UCSD-AML1 (cell line): ENCODE data around the gene MRPL20.
A peak's percentile ranks its signal among the peaks of the same experiment; 100 is the strongest.
"Not testable (repeated sequence)": the region's sequence is repeated elsewhere in the genome, so short reads cannot be mapped to it uniquely, and the experiment has no call there.

ENCODE experiments used
- DNase-seq: peaks from one replicate; lab custom pipeline; 2025; ENCODE audit not compliant: unreplicated experiment; lab: John Stamatoyannopoulos, UW

The MRPL20 gene

DNA sequence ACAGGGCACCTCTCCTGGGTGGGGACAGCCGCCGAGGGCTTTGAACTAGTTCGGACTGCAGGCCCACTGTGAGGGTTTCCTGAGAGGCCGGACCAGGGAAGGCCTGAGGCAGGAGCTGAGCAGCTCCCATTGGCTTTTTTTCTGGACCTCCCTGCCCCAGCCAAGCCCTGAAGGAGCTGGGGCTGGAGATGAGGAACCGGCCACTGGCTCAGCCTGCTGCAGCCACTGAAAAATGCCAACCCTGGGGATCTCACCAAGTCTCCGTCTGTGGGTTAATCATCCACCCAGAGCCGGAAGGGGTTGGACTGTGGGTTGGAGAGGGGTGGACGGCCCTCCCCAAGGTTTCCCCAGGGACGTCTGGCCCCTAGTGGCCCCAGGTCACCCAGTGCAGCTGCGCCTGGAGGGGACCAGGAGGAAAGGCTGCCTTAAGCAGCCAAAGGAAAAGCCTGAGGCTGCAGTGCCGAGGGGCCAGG lies 30.8 kb upstream of the MRPL20 start:
- peak; percentile 87 for DNase-seq

DNA sequence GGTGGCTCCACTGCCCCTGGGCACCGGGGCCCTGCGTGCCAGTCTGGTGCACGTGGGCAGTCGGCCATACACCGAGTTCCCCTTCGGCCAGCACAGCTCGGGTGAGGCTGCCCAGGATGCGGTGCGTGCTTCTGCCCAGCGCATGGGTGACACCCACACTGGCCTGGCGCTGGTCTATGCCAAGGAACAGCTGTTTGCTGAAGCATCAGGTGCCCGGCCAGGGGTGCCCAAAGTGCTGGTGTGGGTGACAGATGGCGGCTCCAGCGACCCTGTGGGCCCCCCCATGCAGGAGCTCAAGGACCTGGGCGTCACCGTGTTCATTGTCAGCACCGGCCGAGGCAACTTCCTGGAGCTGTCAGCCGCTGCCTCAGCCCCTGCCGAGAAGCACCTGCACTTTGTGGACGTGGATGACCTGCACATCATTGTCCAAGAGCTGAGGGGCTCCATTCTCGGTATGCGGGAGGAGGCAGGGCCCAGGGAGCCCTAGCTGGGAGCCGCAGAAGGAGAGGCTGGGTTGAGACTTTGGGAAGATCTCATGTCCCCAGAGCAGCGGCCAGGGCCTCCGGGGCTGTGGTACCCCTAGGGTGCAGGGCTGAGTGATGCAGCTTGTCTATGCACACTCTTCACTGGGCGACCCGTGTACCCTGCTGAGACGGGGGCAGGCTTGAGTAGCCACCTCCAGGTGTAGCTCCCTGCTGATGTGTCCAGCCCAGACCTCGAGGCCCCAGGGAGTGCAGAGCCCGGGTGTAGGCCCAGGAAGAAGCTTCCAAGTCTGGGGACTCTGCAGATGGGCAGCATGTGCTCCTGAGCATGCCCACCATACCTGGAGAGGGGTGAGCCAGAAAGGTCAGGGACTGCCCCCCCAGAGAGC lies 30.2 kb upstream of the MRPL20 start:
- DNase-seq: no peak

- DNase-seq: no peak
These were observed 29.5 kb upstream of the MRPL20 start for GRCh38 chr1:1436630-1437032.

DNA sequence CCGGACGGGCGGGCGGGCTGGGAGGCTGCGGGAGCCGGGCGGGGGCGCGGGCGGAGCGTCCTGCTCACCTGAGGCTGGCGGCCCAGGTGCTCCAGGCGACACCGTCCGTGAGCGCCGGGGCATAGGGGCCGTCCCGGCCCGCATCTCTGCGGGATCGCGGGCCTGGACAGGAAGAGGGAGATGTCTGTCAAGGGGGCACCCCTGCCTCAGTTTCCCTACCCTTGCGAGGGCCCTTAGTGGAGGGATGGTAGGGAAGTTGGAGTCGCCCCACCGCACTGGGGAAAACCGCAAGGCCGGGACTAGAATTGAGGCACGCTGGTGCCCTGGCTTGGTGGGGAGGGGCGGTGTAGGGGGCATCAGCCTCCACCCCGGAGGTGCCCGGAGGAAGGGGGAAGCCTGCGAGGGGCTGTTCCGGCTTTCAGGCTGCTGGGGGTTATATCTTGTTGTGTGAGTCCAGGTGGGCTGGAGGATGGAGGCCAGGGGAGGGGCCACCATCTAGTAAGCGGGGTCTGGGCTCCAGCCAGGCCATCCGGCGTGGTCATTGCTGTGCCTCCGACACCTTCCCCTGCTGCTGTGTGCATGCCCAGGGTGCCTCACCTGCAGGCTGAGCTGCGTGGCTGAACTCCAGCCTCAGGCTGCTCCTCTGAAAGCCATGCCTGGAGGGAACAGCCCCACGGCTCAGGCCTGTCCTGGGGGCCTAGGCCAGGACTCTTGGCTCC lies 29.0 kb upstream of the MRPL20 start:
- no peak for DNase-seq

DNA sequence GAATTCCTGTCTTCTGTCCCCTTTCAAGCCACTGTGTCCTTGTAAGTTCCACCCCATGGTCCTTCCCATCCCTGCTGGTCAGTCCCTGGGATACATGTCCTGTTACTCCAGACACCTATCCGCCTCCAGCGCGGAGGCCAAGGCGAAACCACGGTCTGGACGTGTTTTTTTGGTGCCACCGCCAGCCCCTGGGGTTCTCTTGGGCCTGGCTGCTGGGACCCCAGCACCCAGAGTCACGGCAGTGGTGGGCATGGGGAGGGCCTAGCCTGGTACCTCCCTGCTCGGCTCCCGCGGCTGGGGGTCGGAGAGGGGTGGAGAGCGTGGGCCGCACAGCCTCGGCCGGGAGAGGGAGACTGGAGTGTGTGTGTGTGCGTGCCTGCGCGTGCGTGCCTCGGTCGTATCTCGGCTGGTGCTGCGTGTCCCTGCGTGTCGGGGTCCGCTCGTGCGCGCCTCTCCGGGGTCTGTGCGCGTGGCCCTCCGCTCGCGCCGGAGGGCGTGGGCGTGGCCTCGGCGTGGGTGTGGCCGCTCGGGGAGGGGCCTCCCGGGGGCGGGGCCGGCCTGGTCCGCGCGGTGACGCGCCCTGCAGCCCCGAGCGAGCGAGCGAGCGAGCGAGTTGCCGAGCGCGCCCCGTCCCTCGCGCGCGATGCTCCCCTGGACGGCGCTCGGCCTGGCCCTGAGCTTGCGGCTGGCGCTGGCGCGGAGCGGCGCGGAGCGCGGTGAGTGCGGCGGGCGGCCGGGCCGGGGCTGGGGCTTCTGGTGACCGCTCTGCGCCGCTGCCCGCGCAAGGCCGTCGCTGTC lies 28.2 kb upstream of the MRPL20 start, which contains the start of gene VWA1:
VWA1 (plus strand) TSS at position 585 of the 798 bp plus-strand sequence; CDS start at position 644, 59 bp downstream.
- peak; percentile 83 for DNase-seq

DNA sequence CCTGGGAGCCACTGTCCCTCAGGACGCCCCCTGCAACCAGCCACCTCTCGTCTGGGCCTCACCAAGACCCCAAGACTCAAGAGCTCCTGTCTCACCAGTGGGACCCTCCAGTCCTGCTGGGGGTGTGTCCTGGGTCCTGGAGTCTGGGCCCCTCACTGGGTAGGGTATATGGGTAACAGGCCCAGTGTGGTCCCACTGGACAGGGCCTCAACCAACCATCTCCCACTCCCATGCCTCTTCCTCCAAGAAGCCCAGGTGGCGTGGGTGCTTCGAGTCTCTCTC lies 27.7 kb upstream of the MRPL20 start:
- DNase-seq: peak; percentile 52

DNA sequence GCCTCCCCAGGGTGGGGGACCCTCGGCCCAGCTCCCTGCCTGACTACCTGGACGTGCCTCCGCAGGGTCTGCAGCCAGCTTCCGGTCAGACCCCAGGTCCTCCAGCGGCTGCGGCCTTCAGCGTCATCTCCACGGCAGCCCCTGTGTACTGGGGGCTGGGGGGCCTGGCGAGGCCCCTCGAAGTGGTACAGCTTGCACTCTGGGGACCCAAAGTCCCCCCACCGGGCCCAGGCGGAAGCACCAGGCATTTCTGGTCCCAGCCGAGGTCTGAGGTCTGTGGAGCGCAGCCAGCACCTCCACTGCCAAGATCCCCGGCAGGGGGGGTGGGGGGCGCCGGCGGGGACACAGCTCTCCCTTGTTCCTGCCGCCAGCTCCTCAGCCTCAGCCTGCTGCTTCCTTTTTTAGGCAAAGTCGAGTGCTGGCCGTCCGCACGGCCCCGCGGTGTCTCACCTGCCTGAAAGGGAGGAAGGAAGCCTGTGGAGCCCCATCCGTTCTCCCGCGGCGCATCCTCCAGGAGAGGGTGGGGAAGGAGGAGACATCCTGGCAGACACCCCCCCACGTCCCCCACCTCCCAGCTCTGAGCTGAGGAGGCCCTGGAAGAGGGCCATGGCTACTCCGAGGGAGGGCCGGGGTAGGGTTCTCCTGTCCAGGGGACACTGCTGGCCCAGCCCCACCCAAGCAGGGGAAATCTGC lies 27.2 kb upstream of the MRPL20 start:
- peak; percentile 77 for DNase-seq

DNA sequence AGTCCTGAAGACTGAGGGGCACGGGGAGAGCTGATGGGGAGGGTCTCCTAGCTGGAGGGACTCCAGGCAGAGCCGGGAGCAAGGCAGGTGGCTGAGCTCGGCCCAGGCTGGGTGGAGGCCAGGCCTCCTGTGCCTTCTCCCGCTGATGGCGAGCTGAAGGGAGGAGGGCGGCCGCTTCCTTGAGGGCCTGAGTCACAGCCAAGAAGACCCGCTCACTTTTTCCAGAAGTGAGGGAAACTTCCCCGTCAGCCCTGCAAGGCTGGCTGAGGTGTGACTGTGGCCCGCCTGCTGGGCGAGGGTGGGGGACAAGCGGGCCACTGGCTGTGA lies 26.7 kb upstream of the MRPL20 start:
- peak; percentile 75 for DNase-seq

DNA sequence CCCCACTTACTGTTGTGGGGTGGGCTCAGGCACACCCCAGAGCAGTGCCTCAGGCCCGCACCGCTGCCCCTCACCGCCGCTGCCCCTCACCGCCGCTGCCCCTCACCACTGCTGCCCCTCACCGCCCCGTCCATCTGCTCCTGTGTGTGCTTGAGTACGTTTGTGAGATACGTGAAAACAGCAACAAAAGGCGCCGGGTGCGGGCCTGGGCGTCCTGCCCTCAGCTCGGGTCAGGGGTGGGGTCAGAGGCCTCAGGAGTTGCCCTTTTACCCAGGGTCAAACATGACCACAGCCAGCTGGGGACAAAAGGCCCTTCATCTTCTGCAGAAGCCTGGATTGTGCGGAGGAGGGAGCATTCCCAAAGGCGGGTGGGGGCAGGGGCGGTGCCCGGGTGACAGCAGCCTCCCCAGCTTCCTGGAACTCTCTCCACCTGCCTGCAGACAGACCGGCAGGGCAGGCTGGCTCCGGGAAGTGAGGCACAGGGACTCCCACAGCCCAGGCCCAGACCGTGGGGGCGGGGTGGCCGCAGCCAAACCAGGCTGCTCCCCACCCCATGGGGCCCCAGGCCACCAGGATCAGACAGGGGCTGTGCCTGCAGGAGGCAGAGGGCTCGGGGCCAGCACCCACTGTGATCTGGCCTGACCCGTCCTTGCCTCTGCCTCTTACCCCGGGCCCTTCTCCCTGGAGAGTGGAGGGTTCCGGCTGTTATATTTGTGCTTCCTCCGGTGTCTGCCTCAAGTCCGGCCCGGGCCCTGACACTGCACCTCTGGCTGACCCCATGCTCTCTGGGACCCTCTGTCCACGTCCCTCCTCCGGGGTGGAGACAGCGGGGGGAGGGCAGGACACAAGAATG lies 26.1 kb upstream of the MRPL20 start:
- peak; percentile 83 for DNase-seq

GRCh38 chr1:1432274-1432950 lies 25.3 kb upstream of the MRPL20 start:
- no peak for DNase-seq

DNA sequence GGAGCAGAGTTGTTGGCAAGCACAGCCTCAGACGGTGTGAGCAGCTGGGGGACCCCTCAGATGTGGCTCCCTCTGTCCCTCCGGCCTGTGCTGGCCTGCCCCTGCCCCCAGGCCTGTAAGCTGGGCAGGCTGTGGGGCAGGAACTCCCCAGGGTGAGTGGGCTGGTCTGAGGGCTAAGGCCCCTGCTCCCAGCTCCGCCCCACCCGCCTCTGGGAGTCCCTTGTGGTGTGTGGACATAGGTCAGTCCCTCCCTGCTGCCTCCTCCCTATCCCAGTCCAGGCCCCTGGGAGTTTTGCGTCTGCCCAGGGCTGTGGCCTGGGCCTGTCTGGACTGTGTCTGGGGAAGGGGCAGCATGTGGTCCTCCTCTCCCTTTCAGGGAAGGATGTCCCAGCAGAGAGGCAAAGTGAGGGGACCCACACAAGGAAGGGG lies 24.8 kb upstream of the MRPL20 start:
- DNase-seq: no peak

GRCh38 chr1:1430992-1431844 lies 24.1 kb upstream of the MRPL20 start:
- no peak for DNase-seq

GRCh38 chr1:1430114-1430982 lies 23.3 kb upstream of the MRPL20 start:
- DNase-seq: no peak

GRCh38 chr1:1429671-1430073 lies 22.6 kb upstream of the MRPL20 start:
- peak; percentile 29 for DNase-seq

- not testable (repeated sequence) for DNase-seq
These were observed 21.9 kb upstream of the MRPL20 start for GRCh38 chr1:1428967-1429366.

- no peak for DNase-seq
These were observed 21.1 kb upstream of the MRPL20 start for GRCh38 chr1:1428174-1428573.

GRCh38 chr1:1427820-1428148 lies 20.7 kb upstream of the MRPL20 start:
- no peak for DNase-seq
